ENCODE results near the gene PDGFA. TPM values are rescaled to one million over a fixed set of nuclear protein-coding genes. Genes with fewer than 3 reads are reported as not detected.

The PDGFA gene
- total RNA-seq, 2 experiments from 2014 or later = 3.3 to 4.1 TPM

DNA sequence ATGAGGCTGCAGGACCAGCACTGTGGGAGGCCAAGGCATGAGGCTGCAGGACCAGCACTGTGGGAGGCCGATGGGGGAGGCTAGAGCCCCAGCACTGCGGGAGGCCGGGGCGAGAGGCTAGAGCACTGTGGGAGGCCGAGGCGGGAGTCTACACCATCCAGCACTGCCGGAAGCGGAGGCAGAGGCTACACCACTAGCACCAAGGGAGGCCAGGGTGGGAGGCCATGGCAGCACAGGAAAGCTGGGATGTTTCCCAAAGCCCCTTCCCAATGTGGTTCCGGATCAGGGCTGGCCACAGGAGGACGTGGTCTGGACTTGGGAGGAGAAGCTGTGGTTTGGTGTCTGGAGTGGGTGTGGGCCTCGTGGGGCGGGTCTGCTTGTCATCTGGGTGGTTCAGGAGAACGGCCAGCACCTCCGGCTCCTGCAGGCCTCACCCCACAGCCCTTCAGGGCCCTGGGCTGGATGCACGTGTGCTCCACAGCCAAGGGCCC lies 43.6 kb downstream of the PDGFA start:
- Mint-ChIP-seq H3K36me3 (no peaks in the 10 kb centered on the region), H3K27ac (no peak overlapping the region), H3K9me3 (no peaks in the 10 kb centered on the region), H3K4me3 (no peak overlapping the region), H3K27me3 (no peaks in the 10 kb centered on the region), H3K4me1 (peaks cover 4% of the 10 kb centered on the region)
- DNase-seq = no peak

- Mint-ChIP-seq H3K9me3 (no peaks in the 10 kb centered on the region), H3K4me3 (no peak overlapping the region), H3K27ac (no peak overlapping the region), H3K4me1 (peaks cover 4% of the 10 kb centered on the region), H3K36me3 (no peaks in the 10 kb centered on the region), H3K27me3 (no peaks in the 10 kb centered on the region)
- DNase-seq = no peak
Observed at GRCh38 chr7:475425-475728, 44.3 kb downstream of the PDGFA start.

DNA sequence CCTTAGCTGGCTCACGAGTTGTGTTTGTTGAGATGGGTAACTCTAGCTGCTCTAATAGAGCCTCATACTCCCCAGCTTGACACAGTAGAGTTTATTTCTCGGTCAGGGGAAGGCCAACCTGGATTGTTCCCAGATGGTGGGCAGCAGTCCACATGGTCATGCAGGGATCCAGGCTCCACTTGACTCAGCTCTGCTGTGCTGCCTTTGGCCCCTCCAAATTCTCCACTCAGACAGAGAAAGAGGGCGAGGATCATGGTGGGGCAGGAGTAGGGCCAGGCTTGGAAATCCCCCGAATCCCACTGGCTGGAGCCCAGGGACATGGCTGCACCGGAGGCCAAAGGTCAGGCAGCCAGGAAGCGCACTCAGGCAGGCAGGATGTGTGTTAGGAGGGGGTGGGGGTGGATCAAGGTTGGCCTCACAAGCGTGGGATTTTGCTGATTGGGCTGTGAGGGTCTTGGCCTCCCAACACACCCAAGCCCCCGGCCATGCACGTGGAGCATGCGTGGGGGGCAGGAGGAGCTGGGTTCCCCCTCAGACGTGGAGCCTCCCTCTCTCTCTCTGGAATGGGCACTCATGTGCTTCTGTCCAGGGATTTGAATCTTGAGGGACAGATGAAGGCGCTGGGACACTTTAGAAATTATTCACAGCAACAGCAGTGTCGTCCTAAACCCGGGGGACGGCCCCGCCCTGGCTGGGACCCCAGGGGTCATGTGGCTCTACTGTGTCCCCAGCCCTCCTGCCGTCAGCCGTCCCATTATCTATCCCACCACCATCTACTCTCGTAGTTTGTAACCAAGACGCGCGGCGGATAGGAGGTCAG lies 44.8 kb downstream of the PDGFA start:
- Mint-ChIP-seq H3K4me1 (peaks cover 4% of the 10 kb centered on the region), H3K4me3 (no peak overlapping the region), H3K9me3 (no peaks in the 10 kb centered on the region), H3K27ac (no peak overlapping the region), H3K36me3 (no peaks in the 10 kb centered on the region), H3K27me3 (no peaks in the 10 kb centered on the region)
- no peak for DNase-seq

DNA sequence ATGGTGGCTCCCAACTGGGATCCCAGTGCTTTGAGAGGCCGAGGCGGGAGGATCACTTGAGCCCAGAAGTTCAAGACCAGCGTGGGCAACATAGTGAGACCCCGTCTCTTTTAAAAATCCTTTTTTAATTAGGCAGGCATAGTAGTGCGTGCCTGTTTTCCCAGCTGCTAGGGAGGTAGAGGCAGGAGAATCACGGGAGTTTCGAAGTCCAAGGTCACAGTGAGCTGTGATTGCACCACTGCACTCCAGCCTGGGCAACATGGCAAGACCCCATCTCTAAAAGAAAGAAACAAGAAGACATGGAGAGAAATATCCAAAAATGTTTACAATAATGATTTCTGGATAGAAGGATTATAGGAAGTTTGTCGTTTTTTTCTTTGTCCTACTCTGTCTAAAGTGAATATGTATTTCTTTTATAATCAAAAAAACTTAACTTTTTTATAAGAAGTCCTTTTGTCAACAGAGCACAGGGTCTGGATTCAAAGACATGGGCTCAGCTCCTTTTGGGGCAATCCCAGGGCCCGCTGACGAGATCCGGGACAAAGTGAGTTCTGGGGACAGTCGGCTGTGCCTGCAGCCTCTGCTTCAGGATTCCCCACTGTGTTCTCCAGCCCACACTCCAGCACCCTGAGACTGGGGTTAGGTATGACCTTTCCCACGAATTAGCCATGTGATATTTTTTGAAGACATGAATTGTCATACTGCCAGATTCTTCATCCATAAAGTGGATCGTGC lies 45.6 kb downstream of the PDGFA start:
- Mint-ChIP-seq H3K27ac (no peak overlapping the region), H3K27me3 (no peaks in the 10 kb centered on the region)

DNA sequence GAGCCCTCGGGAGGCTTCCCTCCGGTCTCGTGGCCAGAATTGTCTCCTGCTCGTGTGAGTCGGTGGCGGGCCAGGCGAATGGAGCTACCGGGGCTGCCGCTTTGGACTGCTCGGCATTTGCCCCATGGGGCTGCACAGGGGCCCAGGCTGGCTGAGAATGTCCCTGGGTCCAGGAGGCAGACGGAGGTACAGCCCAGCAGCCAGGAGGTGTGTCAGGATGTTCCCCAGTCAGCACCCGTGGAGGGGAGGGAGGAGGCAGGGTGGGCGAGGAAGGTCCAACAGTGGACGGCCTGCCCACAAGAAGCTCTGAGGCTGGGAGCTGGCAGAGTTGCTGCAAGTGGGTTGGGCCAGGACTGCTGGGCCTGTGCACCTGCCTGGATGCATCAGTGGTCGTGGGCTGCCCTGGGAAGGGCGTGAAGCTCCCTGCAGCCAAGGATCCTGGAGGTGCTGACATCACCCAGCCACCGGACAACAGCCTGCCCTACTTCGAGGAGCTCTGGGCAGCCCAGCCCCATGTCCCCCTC lies 46.4 kb downstream of the PDGFA start:
- Mint-ChIP-seq H3K9me3 (peaks cover under 1% of the 10 kb centered on the region), H3K27ac (no peak overlapping the region), H3K4me1 (peaks cover 4% of the 10 kb centered on the region), H3K36me3 (no peaks in the 10 kb centered on the region), H3K4me3 (no peak overlapping the region), H3K27me3 (no peaks in the 10 kb centered on the region)
- DNase-seq = no peak

More for the DNA sequence above, 45.6 kb downstream of the PDGFA start:
- Mint-ChIP-seq H3K4me3 (no peak overlapping the region), H3K36me3 (no peaks in the 10 kb centered on the region), H3K9me3 (no peaks in the 10 kb centered on the region), H3K4me1 (peaks cover 4% of the 10 kb centered on the region)
- no peak for DNase-seq

GRCh38 chr7:472640-472957 lies 47.0 kb downstream of the PDGFA start:
- no peak overlapping the region for H3K27ac Mint-ChIP-seq
- H3K4me3 Mint-ChIP-seq = no peak overlapping the region
- no peaks in the 10 kb centered on the region for H3K27me3 Mint-ChIP-seq
- no peaks in the 10 kb centered on the region for H3K36me3 Mint-ChIP-seq
- no peak for DNase-seq
- peaks cover 7% of the 10 kb centered on the region for H3K9me3 Mint-ChIP-seq
- peaks cover 4% of the 10 kb centered on the region for H3K4me1 Mint-ChIP-seq

DNA sequence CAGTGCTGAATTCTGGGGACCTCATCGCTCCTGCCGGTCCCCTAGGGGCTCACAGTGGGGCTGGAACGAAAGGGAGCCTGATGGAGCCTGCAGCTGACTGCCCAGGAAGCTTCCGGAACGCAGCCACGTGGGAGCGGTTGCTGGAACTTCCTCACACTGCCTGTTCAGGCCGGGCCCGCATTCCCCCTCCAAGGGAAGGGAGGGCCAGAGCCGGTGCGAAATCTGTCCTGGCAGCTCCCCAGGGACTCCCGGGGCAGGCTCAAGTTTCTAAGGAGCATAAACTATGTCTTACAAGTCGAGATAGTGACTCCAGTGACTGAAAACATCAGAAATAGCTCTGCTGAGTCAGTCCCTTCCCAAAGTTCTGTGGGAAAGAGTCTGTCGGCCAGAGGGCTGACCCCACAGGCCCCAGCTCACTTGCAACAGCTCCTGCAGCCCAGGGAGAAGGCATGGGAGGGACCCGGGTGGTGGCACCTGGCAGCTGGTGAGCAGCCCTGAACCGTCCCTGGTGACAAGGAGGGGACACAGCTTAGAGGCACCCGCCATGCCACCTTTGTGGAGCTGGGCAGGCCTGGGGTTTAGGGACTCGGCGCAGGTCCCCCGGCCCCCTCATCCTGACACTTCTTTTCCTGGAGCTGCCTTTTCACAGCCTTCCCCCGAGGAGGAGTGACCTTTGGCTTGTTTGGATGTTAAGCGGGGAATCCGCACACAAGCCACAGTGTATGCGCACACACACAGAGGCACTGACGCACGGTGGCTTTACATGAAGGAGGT lies 47.6 kb downstream of the PDGFA start:
- Mint-ChIP-seq H3K27ac (no peak overlapping the region), H3K4me3 (no peak overlapping the region), H3K27me3 (no peaks in the 10 kb centered on the region), H3K4me1 (peaks cover 4% of the 10 kb centered on the region), H3K36me3 (no peaks in the 10 kb centered on the region), H3K9me3 (peaks cover 13% of the 10 kb centered on the region)
- no peak for DNase-seq

DNA sequence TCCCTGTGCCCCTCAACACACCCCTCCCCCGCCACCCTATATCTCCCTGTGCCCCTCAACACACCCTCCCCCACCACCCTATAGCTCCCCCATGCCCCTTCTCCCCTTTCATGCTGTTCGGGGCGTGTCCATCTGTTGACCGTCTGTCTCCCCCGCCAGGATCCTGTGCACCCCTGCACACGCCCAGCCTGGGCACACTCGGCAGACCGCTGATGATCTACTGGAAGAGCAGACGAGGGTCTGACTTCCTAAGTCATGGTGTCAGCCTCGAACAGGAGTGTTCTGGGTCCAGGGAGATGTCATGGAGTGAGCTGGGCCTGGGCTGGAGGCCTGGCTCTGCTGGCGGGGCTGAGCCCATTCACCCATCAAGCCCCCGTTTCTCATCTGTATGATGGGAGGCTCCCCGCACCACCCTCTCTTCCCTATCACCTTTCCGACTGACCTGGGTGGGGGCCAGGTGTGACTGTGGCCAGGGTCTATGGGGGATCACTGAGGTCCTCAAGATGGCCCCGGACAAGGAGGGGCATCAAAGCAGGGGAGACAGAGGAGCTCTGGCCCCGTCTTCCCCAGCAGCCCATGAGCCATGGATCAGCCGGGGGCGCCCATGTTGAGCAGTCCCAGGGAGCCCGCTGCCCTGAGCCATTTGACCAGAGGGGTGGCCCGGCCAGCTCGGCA lies 48.3 kb downstream of the PDGFA start:
- Mint-ChIP-seq H3K4me1 (peaks cover 4% of the 10 kb centered on the region), H3K27me3 (no peaks in the 10 kb centered on the region), H3K4me3 (no peak overlapping the region), H3K27ac (no peak overlapping the region), H3K9me3 (peaks cover 13% of the 10 kb centered on the region), H3K36me3 (no peaks in the 10 kb centered on the region)
- no peak for DNase-seq

- DNase-seq = peak; percentile 0
Observed at GRCh38 chr7:469563-469961, 50.1 kb downstream of the PDGFA start.

GRCh38 chr7:468681-469562 lies 50.7 kb downstream of the PDGFA start:
- Mint-ChIP-seq H3K27me3 (no peaks in the 10 kb centered on the region), H3K4me3 (no peak overlapping the region), H3K36me3 (no peaks in the 10 kb centered on the region), H3K4me1 (peaks cover 4% of the 10 kb centered on the region), H3K9me3 (peaks cover 13% of the 10 kb centered on the region), H3K27ac (no peak overlapping the region)
- DNase-seq = no peak

More at GRCh38 chr7:469563-469961, 50.1 kb downstream of the PDGFA start:
- peaks cover 4% of the 10 kb centered on the region for H3K4me1 Mint-ChIP-seq
- H3K9me3 Mint-ChIP-seq = peaks cover 13% of the 10 kb centered on the region
- H3K27ac Mint-ChIP-seq = no peak overlapping the region
- H3K4me3 Mint-ChIP-seq = no peak overlapping the region
- no peaks in the 10 kb centered on the region for H3K27me3 Mint-ChIP-seq
- H3K36me3 Mint-ChIP-seq = no peaks in the 10 kb centered on the region

DNA sequence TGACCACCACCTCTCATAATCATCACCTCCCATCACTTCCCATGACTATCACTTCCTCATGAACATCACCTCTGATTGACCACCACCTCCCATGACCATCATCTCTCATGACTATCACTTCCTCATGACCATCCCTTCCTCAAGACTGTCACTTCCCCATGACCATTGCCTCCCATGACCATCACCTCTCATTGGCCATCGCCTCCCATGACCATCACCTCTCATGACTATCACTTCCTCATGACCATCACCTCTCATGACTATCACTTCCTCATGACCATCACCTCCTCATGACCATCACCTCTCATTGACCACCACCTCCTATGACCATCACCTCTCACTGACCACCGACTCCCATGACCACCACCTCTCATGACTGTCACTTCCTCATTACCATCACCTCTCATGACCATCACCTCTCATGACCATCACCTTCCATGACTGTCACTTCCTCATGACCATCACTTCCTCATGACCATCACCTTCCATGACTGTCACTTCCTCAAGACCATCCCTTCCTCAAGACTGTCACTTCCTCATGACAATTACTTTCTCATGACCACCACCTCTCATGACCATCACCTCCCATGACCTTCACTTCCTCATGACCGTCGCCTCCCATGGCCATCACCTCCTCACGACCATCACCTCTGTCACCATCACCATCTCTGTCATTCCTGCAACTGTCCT lies 51.6 kb downstream of the PDGFA start:
- Mint-ChIP-seq H3K4me3 (no peak overlapping the region), H3K36me3 (no peaks in the 10 kb centered on the region), H3K27ac (no peak overlapping the region), H3K4me1 (peaks cover 4% of the 10 kb centered on the region), H3K9me3 (peaks cover 13% of the 10 kb centered on the region), H3K27me3 (no peaks in the 10 kb centered on the region)
- DNase-seq = no peak

GRCh38 chr7:467393-467828 lies 52.2 kb downstream of the PDGFA start:
- Mint-ChIP-seq H3K27ac (peak overlapping the region; percentile 14), H3K4me3 (no peak overlapping the region)
- DNase-seq = no peak

DNA sequence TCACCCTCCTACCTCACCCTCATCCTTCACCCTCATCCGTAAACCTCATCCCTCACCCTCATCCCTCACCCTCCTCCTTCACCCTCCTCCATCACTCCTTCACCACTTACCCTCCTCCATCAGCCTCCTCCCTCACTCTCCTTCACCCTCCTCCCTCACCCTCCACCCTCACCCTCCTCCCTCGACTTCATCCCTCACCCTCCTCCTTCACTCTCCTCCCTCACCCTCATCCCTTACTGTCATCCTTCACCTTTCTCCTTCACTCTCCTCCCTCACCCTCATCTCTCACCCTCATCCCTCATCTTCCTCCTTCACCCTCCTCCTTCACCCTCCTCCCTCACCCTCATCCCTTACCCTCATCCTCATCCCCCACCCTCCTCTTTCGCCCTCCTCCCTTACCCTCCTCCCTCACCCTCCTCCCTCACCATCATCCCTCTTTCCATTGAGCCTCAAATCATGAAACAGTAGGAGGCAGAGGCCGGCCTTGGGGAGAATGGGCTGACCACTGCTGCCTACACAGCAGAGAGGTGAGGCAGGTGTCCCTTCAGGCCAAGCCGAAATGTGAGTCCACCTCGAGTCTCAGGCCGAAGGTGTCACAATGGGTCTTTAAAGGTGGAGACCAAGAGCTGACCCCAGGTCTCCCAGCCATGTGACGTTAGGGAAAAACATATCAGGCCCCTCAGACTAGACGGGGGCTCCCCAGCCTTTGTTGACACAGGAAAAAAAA lies 53.0 kb downstream of the PDGFA start:
- Mint-ChIP-seq H3K9me3 (peaks cover 13% of the 10 kb centered on the region), H3K4me1 (peaks cover 2% of the 10 kb centered on the region), H3K4me3 (no peak overlapping the region), H3K27me3 (no peaks in the 10 kb centered on the region), H3K36me3 (no peaks in the 10 kb centered on the region), H3K27ac (no peak overlapping the region)
- no peak for DNase-seq

More at GRCh38 chr7:467393-467828, 52.2 kb downstream of the PDGFA start:
- Mint-ChIP-seq H3K4me1 (peaks cover 3% of the 10 kb centered on the region), H3K9me3 (peaks cover 13% of the 10 kb centered on the region), H3K27me3 (no peaks in the 10 kb centered on the region), H3K36me3 (no peaks in the 10 kb centered on the region)
